ENCODE results near the gene SH2D3C. TPM values are rescaled to one million over a fixed set of nuclear protein-coding genes. Genes with fewer than 3 reads are reported as not detected.

Gene SH2D3C
- total RNA-seq, 2 donors from 2014 or later, result 11.5 to 16.5 TPM

GRCh38 chr9:127814619-127815511 lies 36.4 kb upstream of the SH2D3C start:
- Histone ChIP-seq H3K4me1 (peaks cover 0 to 16% of the 10 kb centered on the region in 2 donors), H3K36me3 (peaks cover 82% of the 10 kb centered on the region), H3K9me3 (no peaks in the 10 kb centered on the region), H3K4me3 (no peak overlapping the region), H3K27ac (no peak overlapping the region), H3K27me3 (no peaks in the 10 kb centered on the region)
- no peak for TF ChIP-seq CTCF (IDR thresholded peaks at IDR 0.05)
- DNase-seq (ENCODE audit: low spot score), result no peak

GRCh38 chr9:127813686-127814226 lies 35.3 kb upstream of the SH2D3C start:
- Histone ChIP-seq H3K27me3 (no peaks in the 10 kb centered on the region), H3K27ac (no peak overlapping the region), H3K4me3 (no peak overlapping the region), H3K36me3 (peaks cover 71% of the 10 kb centered on the region), H3K9me3 (no peaks in the 10 kb centered on the region), H3K4me1 (peaks cover 0 to 28% of the 10 kb centered on the region in 2 donors)
- no peak for DNase-seq (ENCODE audit: low spot score)
- no peak for TF ChIP-seq CTCF (IDR thresholded peaks at IDR 0.05)

- no peak for TF ChIP-seq CTCF (IDR thresholded peaks at IDR 0.05)
- Histone ChIP-seq H3K9me3 (no peaks in the 10 kb centered on the region), H3K27me3 (no peaks in the 10 kb centered on the region), H3K4me3 (no peak overlapping the region), H3K36me3 (peaks cover 65% of the 10 kb centered on the region), H3K4me1 (peaks cover 0 to 28% of the 10 kb centered on the region in 2 donors), H3K27ac (no peak overlapping the region)
- no peak for DNase-seq (ENCODE audit: low spot score)
Measured at GRCh38 chr9:127812936-127813675, 34.6 kb upstream of the SH2D3C start.

GRCh38 chr9:127812011-127812410 lies 33.5 kb upstream of the SH2D3C start:
- Histone ChIP-seq H3K9me3 (no peaks in the 10 kb centered on the region), H3K4me3 (no peak overlapping the region), H3K27ac (no peak overlapping the region), H3K27me3 (no peaks in the 10 kb centered on the region), H3K4me1 (peaks cover 0 to 18% of the 10 kb centered on the region in 2 donors), H3K36me3 (peaks cover 65% of the 10 kb centered on the region)
- TF ChIP-seq CTCF (IDR thresholded peaks at IDR 0.05), result no peak
- no peak for DNase-seq (ENCODE audit: low spot score)

- no peak for DNase-seq (ENCODE audit: low spot score)
- H3K4me3 ChIP-seq, result no peak overlapping the region
- peak overlapping the region in 1 of 2 donors; percentile 77 for H3K27ac ChIP-seq
- peaks cover 55% of the 10 kb centered on the region for H3K36me3 ChIP-seq
- H3K4me1 ChIP-seq, result peaks cover 0 to 18% of the 10 kb centered on the region in 2 donors
- H3K9me3 ChIP-seq, result no peaks in the 10 kb centered on the region
- no peaks in the 10 kb centered on the region for H3K27me3 ChIP-seq
- no peak for TF ChIP-seq CTCF (IDR thresholded peaks at IDR 0.05)
Measured at GRCh38 chr9:127810378-127811187, 32.1 kb upstream of the SH2D3C start.
